ENCODE data around the gene FAM76A.
"Not testable (repeated sequence)": the region's sequence is repeated elsewhere in the genome, so short reads cannot be mapped to it uniquely, and the experiment has no call there.

Gene FAM76A

DNA sequence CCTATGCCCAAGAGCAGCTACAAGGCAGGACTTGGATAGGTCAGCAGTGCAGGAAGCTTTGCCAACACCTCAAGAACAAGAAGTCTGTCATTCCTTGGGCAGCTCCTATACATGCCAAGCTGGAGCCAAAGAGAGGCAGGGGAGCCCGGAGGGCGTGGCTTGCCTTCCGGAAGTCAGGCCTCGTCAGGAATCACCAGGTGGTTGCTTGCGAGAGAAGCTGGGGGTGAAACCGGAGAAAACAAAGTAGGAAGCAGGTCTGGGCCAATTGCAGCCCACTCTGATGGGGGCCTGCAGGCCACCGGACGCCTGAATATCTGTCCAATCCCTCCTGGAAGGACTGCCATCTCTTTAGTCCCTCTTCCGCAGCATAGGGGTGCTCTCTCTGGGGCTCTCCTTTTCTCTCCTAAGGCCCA is 794 bp upstream of the FAM76A start:
- no peak for DNase-seq (ENCODE audit: low read depth in 2 of 2)

DNA sequence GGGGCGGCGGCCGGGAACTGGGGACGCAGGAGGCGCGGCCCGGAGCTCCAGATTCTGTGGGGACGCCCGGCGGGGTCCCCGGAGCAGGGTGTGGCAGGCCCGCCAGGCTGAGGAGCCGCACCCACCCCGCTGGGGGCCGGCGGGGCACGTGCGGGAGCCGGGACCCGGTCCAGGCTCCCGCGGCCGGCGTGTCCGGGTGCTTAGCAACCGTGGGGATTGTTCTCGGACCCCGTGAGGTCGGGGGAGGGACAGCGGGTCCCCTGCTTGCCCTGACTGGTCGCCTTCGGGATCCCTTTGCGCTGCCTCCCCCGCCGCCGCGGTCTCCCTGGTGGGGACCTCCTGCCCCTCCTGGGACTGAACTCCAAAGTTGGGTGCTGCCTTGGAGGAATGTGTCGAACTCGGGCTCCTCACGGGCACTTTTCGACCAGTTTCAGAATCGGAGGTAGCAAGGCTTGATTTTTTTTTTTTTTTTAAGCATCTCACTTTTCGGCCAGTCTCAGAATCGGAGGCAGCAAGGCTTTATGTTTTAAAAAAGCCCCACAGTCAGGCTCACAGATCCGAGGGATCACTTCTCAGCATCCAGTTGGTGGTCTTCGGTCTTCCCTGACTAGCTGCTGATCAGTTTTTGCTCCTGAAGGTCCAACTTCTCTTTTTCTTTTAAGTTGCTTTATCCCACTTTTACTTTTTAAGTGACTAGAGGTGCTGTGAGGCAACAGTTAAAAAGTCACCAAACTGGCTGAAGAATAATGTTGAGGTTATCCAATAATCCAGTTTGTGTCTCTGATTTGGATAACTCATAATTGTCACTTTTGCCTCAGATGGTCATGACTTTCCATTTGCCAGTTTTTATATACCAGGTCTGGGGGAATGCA is 648 bp downstream of the FAM76A start:
- DNase-seq (ENCODE audit: low read depth in 2 of 2), result peak in 1 of 2 experiments; percentile 2

DNA sequence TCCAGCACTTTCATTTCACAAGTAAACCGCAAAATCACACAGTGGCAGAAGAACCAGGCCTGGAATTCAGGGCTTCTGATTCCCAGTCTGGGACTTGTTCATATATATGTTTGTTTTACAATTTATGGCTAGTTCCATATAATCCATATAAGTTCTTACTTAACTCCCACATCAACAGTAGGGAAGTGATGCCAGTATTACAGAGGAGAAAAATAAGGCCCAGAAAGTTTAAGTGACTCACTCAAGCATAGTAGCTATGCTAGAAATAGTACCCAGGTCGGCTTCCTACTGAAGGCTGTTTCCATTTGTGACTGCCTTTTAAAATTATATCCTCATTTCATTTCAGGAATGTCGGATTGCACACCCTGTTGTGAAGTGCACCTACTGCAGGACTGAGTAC is 1.4 kb downstream of the FAM76A start:
- DNase-seq (ENCODE audit: low read depth in 2 of 2), result peak in 1 of 2 experiments; percentile 1

DNA sequence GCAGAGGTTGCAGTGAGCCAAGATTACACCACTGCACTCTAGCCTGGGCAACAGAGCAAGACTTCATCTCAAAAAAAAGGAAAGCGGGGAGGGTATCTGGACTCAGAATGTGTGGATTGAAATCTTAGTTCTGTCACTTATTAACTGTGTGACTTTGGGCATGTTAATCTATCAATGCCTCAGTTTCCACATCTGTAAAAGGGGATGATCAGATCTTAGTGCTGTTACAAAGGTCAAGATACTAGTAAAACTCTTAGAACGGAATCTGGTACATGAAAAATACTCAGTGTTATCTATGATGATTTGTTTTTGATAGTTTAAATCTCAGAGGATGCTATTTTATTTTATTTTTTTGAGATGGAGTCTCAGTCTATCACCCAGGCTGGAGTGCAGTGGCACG is 10.5 kb downstream of the FAM76A start:
- no peak for DNase-seq (ENCODE audit: low read depth in 2 of 2)

DNA sequence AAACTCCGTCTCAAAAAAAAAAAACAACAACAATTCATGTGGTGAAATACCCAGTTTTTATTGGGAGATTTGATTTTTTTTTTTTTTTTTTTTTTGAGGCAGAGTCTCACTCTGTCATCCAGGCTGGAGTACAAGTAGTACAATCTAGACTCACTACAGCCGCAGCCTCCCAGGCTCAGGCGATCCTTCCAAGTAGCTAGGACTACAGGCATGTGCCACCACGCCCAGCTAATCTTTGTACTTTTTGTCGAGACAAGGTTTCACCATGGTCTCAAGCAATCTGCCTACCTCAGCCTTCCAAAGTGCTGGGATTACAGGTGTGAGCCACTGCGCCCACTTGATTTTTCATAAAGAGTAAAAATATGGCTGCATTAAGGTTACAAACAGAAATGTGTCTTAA is 15.4 kb downstream of the FAM76A start:
- DNase-seq (ENCODE audit: low read depth in 2 of 2), result no peak

DNA sequence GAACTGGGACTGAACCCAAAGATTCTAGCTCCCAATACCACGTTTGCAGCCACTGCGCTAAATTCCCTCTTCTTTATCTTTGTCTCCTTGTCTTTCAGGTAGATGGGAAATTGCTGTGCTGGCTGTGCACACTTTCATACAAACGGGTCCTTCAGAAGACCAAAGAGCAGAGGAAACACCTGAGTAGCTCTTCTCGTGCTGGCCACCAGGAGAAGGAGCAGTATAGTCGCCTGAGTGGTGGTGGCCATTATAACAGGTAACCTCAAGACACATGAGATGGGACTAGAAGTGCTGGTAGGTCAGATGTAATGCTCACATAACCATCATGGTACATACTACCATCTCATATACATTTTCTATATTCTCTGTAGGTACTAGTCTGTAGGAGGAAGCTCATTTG is 18.8 kb downstream of the FAM76A start:
- no peak for DNase-seq (ENCODE audit: low read depth in 2 of 2)

DNA sequence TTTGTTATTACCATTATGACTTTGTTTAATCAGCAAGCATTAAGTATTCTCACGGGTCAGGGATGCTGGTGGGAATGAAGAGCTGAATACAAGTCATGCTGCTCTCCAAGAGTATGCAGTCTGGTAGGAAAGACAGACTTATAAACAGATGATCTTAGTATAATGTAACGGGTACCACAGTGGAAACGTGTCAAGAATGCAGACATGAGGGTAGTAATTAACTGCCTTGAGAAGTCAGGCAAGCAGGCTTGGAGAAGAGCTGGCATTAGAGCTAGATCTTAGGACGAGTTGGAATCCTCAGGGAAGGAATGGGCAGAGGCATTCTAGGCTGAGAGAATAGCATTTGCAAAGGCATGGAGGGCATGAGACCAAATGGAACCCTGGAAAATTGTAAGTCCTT is 19.7 kb downstream of the FAM76A start:
- DNase-seq (ENCODE audit: low read depth in 2 of 2), result no peak

DNA sequence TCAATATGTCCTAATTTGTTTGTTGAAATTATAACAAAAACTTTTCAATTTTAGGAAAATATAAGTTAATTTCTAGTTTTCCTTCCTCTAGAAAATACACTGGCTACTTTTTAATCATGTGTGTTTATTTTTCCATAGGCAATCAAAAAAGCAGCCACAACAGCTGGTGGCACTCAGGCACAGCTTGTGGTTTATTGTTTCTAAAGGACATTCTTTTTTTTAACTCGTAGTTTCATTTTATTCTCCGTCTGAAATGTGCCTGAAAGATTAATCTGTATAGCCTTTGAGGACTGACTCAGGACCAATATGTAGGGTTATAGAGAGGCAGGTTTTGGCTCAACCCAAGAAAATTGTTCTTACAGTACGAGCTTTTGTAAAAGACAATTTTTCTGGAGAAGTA is 26.6 kb downstream of the FAM76A start:
- no peak for DNase-seq (ENCODE audit: low read depth in 2 of 2)

DNA sequence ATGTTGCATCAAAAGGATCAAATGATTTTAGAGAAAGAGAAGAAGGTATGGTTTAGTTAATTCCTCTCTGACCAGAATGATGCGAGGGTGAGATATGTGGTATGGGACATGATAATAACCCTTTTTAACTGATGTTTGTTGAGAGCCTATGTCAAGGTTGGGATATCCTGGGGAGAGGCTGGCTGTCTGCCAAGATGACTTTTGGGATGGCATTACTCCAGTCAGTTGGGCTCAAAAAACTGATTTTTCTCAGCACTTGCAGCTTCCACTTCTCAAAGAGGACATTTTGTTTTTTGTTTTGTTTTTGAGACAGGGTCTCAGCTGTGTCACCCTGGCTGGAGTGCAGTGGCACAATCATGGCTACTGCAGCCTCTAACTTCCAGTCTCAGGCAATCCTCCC is 29.5 kb downstream of the FAM76A start:
- DNase-seq (ENCODE audit: low read depth in 2 of 2), result no peak

DNA sequence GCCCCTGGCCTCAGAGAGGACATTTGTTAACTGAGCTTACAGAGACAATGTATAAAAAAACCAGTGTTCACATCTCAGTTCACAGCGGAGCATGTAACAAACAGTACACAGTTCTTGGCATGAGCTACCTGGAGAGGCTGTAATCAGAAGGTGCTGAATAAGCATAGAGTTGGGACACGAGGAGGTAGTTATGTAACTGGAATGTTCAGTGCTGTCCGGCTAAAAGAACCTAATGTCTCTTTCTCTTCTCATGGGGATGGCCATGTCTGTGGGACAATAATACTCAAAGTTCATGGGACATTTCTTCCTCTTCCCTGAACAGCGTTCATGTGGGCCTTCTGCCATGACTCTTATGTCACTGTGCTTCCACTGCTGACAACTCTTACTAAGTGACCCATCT is 30.1 kb downstream of the FAM76A start:
- DNase-seq (ENCODE audit: low read depth in 2 of 2), result no peak

DNA sequence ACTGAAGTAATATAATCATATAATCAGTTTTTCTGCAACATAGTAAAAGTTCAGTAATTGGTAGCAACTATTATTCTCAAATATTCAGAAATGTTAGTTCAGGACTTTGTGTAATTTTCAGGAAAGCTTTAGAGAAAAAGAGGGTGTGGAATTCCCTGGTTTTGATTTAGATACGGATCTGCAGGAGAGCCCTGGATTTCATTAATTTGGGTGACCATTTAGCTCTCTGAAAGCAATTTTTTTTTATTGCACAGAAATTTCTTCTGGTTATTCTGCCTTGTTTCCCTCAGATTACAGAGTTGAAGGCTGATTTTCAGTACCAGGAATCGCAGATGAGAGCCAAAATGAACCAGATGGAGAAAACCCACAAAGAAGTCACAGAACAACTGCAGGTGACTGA is 33.5 kb downstream of the FAM76A start:
- DNase-seq (ENCODE audit: low read depth in 2 of 2), result no peak

DNA sequence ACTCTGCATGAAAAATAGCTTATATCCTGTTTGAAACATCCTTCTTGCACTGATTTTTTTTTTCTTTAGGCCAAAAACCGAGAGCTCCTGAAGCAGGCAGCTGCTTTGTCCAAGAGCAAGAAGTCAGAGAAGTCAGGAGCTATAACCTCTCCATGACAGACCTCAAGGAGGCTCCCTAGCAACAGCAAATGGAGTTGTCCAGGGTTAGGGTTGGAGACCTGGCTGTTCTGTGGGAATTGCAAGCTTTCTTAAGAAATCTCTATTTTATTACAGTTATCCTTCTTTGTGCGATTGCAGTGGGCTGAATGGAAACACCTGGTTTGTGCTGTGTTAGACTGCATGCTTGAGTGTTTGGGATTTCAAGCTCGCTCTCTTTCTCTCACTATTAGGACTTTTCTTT is 34.7 kb downstream of the FAM76A start:
- DNase-seq (ENCODE audit: low read depth in 2 of 2), result no peak

DNA sequence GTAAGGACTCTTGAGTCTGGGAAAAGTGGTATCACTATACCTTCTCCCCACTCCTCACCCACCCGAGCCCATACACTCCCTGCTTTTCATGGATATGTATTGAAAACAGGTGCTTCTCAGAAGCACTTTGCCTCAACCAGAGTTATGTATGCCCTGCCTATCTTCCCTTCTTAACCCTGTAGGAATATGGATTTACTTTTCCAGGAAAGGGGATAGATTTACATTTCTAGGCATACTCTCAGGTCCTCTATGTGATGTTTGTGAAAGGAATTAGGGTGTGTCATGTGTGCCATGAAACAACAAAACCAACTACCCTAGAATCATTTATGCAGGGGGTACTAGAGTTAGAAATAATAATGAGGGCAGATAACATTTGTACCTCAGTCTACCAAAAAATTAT is 36.3 kb downstream of the FAM76A start:
- no peak for DNase-seq (ENCODE audit: low read depth in 2 of 2)

DNA sequence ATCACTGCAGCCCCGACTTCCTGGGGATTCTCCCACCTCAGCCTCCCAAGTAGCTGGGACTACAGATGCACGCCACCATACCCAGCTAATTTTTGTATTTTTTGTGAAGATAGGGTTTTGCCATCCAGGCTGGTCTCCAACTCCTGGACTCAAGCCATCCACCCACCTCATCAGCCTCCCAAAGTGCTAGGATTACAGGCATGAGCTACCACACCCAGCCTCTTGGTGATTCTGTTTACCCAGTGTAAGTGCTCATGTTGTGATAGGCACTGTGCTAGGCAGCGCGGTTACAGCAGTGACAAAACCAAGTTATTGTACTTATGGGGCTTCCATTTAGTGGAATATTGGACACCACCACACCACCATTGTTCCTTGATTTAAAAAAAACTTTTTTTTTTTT is 37.6 kb downstream of the FAM76A start:
- DNase-seq (ENCODE audit: low read depth in 2 of 2), result no peak

DNA sequence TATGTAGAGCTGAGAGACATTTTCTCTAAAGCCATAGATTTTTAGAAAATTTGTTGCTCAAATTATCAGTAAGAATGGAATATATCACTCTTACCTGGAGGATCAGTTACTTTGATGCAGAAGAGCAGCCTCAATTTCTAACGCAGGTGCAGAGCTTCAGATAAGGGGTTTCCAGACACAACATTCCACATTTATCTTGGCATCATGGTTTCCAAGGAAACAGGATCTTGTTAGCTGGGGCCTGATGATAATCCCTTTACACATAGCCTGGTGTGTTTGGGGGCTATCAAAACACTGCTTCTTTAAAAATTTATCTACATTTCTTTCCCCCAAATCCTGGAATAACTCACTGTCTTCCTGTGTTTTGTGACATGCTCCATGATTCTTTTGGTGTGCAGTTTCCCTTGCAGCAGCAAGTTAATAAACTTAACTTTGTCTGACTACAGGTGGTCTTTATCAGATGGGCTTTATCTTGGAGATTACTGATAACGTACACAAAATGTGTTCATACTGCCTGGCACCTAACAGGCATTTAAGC is 44.6 kb downstream of the FAM76A start:
- no peak for DNase-seq (ENCODE audit: low read depth in 2 of 2)

DNA sequence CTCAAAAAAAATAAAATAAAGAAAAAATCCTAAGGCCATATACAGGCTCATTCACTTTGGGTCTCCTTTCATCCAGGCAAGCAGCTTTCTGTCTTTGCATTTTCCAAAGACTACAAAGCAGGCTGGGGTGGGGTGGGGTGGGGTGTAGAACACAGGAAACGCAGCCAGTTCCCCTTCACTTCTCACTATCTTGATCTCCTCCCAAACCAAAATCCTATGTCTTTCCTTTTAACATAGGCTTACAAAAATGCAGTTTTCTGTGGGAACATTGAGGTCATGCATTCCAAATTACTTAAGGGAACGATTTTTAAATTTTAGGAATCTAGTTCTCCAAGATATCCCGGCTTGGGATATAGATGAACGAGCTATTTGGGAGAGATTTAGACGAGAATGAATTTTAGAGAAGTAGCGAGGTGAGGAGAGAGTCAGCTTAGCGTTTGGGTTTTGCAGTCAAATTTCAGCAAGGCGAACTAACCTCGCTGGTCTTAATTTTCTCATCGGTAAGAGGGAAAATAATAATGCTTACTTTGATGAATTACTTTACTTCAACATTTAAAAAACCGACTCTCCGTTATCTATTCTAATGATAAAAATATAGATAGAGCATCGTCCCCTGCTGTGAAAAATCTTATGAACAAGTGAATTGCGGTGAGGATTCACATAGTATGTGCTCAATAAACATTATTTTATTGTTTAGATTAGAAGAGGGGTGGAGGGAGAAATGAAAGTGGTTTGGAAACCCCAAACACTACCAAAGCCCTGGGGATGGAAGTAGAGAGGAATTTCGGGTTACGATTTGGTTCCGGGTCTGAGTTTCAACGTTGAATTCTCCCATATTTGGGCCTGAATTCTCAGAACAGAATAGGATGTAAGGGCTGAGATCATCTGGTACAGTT is 46.5 kb downstream of the FAM76A start:
- DNase-seq (ENCODE audit: low read depth in 2 of 2), result peak in 1 of 2 experiments; percentile 18

DNA sequence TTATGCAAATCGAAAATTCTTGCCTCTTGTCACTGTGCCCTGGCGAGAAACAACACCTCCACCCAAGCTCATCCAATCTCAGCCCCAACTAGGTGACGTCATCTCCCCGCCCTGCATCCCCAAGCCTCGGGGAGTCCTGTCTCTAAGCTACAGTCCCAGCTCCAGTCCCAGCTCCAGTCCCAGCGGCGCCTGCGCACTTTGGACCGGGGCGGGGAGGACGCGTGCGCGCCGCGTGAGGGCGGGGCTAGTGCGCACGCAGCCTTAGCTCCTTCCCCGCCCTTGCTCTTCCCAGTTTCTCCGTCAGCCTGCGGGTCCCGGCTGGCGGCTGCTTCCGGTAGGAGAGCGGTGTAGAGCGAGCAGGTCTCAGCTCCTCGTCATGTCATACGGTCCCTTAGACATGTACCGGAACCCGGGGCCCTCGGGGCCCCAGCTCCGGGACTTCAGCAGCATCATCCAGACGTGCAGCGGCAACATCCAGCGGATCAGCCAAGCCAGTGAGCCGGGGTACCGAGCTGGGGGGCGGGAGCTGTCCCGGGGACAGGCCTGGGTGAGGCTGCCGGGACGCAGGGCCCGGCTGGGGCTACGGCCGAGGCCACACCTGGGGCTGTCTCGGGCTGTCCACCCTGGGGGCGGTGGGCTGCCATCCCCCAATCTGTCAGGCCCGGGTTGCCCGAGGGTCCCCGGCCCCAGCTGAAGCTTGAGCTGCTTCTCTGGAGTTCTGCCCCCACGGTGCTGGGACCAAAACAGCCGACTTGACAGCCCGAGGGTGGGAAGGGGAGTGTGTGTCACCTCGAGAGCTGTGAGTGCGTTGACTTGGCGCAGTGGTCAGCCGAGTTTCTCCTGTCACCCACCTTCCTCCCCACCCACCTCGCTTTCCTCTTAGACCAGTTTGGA is 47.4 kb downstream of the FAM76A start, which contains the start of gene STX12:
Gene STX12, plus strand, starts transcription at position 288 of the 894 bp plus-strand sequence. Its CDS starts 89 bp downstream, at position 377.
- peak; percentile 100 for DNase-seq (ENCODE audit: low read depth in 2 of 2)

DNA sequence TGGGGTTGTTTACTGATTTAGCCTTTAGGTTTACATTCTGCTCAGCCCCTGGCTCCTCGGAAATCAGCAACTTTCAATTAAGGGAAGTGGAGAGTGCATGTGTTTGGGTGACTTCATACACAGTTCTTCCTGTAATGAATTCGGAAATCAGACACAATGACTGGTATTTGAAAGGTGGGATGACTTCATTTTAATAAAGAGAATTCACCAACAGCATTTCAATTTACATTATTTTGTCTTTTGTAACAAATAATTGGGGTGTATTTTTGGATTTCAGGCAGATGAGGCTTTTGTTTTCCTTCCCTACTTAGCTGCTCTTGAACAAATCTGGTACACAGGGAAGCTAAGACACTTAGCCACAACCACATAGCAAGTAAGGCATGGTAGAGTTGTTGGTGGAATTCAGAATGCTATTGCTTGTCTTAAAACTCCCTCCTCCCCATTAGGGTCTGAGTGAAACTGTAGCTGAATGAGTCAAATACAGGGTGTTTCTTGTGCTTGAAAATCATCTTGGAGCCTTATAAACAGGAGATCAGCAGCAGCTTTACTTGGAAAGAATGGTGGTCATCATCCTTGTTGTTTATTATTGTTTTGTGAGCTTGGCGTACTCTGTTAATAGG is 48.2 kb downstream of the FAM76A start:
- DNase-seq (ENCODE audit: low read depth in 2 of 2), result no peak

DNA sequence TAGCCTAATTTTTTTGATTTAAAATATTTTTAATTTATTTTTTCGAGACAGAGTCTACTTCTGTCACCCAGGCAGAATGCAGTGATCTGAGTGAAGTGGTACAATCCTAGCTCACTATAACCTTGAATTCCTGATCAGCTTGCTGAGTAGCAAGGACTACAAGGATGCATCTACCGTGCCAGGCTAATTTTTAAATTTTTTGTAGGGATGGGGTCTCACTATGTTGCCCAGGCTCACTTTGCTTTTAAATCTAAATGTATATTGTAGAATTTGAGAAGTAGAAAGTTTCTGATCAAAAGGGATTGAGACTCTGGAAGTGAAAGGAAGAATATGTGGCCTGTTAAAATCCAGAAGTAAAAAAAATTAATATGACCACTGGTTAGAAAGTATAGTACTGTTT is 48.9 kb downstream of the FAM76A start:
- DNase-seq (ENCODE audit: low read depth in 2 of 2), result no peak

DNA sequence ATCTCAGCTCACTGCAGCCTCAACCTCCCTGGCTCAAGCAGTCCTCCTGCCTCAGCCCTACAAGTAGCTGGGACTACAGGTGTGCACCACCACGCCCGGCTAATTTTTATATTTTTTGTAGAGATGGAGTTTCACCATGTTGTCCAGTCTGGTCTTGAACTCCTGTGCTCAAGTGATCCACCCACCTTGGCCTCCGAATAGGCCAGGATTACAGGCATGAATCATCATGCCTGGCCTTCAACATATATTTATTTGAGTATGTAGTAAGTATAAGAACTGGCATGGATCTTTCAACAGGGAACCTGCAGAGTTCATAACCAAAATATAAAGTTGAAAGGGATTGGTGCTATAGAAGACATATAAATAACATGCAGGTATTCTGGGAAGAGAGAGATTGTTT is 49.6 kb downstream of the FAM76A start:
- not testable (repeated sequence) for DNase-seq (ENCODE audit: low read depth in 2 of 2)

DNA sequence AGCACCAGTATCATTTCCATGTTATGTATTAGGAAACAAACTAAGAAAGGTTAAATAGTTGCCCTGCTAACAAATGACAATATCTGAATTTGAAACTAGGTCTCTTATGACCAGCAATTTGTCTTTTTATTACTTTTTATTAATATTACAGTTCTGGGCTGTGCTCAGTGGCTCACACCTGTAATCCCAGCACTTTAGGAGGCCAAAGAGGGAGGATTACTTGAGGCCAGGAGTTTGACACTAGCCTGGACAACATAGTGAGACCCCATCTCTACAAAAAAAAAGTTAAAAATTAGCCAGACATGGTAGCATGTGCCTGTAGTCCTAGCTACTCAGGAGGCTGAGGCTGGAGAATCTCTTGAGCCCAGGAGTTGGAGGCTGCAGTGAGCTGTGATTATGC is 50.5 kb downstream of the FAM76A start:
- DNase-seq (ENCODE audit: low read depth in 2 of 2), result not testable (repeated sequence)

Measured in fibroblast of skin of left quadriceps (primary cell).